IMR-90 (cell line): ENCODE measurements around the gene CEL.

Experiments
- CTCF ChIP-seq: conservative IDR thresholded peaks from 2 replicates; pipeline ENCODE4 v1.5.1; 2012; ENCODE audit warnings: mild to moderate bottlenecking, low read depth, low read length, improper control_type of control experiment
- FOS ChIP-seq: fragments of 150-350 bp; IDR thresholded peaks from 2 replicates; pipeline ENCODE4 v1.6.1; 2016; ENCODE audit warnings: low read depth, low read length
- POLR2A ChIP-seq: IDR thresholded peaks from 2 replicates; pipeline ENCODE4 v1.6.1; 2012; ENCODE audit warnings: mild to moderate bottlenecking, low read depth, low read length
- RAD21 ChIP-seq: IDR thresholded peaks from 2 replicates; pipeline ENCODE4 v1.6.1; 2012; ENCODE audit warnings: low read length, improper control_type of control experiment
- RFX5 ChIP-seq: IDR thresholded peaks from 2 replicates; pipeline ENCODE4 v1.8.0; 2012; ENCODE audit warnings: low read depth, mild to moderate bottlenecking, low read length, moderate library complexity

- no peak for TF ChIP-seq CTCF
- TF ChIP-seq POLR2A: no peak
- no peak for TF ChIP-seq RFX5
- TF ChIP-seq FOS: no peak
- no peak for TF ChIP-seq RAD21
These were observed 55.7 kb downstream of the CEL start for GRCh38 chr9:133117271-133118178.
